Pons (tissue), 1 donor: ENCODE results near the gene MYOC.
"Not testable (repeated sequence)": the region's sequence is repeated elsewhere in the genome, so short reads cannot be mapped to it uniquely, and the experiment has no call there.

Experiments used
- DNase-seq: peaks from one replicate; pipeline ENCODE4 v3.0.0-alpha.2; 2016; ENCODE audit warnings: low spot score

The MYOC gene

GRCh38 chr1:171653796-171654195 is 1.3 kb upstream of the MYOC start:
- no peak for DNase-seq

- no peak for DNase-seq
These were observed 6.3 kb downstream of the MYOC start for GRCh38 chr1:171646249-171646560.

GRCh38 chr1:171645553-171646248 is 6.8 kb downstream of the MYOC start:
- DNase-seq: peak; percentile 56

- peak; percentile 88 for DNase-seq
These were observed 7.5 kb downstream of the MYOC start for GRCh38 chr1:171644805-171645483.

- no peak for DNase-seq
These were observed 9.3 kb downstream of the MYOC start for GRCh38 chr1:171643156-171643555.

DNA sequence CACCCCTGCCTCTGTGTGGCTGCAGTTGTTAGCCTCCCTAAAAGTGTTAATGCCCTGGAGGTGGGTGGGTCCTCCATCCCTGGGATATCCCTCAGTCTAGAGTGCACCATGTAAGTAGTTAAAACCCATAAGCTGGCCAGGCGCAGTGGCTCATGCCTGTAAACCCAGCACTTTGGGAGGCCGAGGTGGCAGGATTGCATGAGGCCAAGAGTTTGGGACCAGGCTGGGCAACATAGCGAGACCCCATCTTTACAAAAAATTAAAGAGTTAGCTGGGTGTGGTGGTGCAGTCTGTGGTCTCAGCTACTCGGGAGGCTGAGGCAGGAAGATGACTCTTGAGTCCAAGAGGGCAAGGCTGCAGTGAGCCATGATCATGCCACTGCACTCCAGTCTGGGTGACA is 10.3 kb downstream of the MYOC start:
- DNase-seq: no peak

DNA sequence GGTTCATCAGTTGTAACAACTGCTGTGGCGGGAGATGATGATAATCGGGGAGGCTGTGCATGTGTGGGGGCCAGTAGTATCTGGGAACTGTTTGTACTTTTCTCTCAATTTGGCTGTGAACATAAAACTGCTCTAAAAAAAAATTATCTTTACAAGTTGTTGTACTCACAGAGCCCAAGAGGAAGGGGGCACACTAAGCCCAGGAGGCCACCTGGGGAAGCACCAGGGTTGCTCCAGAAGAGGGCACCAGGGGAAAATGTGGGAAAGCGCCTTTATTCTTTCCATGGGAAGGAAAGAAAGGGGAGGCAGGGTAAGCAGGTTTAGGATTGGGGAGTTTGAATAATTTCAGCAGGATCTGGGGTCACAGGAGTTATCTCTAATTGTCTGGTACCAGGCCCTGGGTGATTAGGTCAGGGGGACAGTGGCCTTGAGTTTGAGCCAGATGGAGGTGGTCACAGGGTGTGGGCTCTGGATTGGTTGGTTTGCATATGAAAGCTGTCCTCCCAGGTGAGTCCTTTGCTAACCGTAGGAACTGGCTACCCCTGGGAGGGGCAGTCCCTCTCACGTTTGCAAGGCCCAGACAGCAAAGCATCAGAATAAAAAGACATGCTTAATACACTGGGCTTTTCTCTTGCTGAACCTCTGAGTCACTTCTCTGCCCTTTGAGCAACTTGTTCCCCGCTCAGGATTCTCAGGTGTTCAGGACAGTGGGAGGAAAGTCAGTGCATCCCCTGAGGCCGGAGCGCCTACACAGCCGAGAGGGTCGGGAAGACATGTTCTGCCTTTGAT is 11.2 kb downstream of the MYOC start:
- no peak for DNase-seq

DNA sequence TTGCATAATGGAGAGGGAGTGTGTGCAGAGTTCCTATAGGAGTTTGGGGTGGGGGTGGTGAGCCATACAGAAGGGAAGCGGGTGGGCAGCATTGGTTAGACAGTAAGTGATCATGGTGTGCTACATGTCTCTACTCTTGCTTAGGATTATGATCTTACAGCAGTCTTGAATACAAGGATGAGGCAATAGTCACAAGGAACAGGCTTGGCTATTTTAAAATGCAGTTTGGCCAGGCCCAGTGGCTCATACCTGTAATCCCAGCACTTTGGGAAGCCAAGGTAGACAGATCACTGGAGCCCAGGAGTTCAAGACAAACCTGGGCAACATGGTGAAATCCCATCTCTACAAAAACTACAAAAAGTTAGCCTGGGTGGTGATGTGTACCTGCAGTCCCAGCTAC is 12.3 kb downstream of the MYOC start:
- DNase-seq: no peak

GRCh38 chr1:171637928-171638576 is 14.4 kb downstream of the MYOC start:
- DNase-seq: no peak

DNA sequence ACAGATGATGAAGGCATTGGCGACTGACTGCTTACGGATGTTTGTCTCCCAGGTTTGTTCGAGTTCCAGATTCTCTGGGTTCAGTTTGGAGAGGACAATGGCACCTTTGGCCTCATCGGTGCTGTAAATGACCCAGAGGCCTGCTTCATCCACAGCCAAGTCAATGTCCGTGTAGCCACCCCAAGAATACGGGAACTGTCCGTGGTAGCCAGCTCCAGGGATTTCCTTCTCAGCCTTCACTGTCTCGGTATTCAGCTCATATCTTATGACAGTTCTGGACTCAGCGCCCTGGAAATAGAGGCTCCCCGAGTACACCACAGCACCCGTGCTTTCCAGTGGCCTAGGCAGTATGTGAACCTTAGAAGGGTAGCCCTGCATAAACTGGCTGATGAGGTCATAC is 16.3 kb downstream of the MYOC start:
- no peak for DNase-seq

DNA sequence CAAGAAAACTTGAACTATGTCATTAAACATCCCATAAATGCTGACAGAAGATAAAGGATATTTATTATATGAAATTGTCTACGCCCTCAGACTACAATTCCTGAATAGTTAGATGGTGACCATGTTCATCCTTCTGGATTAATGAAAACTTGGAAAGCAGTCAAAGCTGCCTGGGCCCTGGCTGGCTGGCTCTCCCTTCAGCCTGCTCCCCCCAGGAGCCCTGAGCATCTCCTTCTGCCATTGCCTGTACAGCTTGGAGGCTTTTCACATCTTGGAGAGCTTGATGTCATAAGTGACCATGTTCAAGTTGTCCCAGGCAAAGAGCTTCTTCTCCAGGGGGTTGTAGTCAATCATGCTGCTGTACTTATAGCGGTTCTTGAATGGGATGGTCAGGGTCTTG is 16.8 kb downstream of the MYOC start:
- DNase-seq: no peak

DNA sequence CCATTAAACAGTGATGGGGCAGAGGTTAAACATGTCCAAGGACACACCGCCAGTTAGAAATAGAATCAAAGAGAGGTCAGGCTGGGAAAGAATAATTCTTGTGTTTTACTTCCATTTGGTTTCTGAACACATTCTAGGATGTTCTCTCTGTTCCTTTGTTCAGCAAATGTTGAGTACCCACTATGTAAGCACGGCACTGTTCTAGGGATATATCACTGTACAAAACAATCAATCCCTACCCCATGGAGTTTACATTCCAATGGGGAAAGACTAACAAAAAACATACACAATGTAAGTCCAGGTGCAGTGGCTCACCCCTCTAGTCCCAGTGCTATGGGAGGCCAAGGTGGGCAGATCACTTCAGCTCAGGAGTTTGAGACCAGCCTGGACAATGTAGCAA is 24.3 kb downstream of the MYOC start:
- DNase-seq: no peak

- no peak for DNase-seq
These were observed 25.5 kb downstream of the MYOC start for GRCh38 chr1:171627020-171627419.

DNA sequence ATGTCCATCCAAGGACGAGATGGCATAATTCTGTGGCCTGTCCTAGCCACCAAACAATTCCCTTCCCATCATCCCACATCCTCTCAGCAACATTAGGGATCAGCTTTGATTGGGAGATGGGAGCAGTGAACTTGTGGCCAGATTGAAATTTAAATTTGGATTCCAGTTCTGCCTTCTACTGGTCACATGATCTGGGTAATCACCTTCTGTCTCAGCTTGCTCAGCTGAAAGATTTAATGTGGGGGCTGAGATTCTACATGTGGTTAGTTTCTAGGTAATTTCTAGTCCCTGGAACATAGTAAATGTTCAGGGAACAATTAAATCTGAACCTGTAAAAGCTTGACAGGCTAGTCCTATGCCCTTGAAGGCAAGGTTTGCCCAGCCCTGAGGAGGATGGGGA is 27.3 kb downstream of the MYOC start:
- DNase-seq: no peak

GRCh38 chr1:171623651-171624331 is 28.7 kb downstream of the MYOC start:
- no peak for DNase-seq

DNA sequence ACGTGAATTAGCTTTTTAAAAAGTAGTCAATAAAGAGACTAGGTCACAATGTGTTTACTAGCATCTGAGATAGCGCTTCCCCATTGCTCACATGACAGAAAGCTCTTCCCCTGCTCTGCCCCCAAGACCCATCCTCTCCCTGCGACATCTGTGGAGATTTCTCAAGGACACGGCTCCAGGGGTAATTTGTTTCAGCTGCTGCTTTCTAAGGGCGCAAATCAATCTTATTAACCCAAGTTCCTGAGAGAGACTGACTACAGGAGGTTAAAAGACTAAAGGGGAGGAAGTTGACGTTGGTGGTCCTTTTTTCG is 30.4 kb downstream of the MYOC start, which contains the start of gene MYOCOS:
MYOCOS (plus strand) TSS at position 92 of the 311 bp plus-strand sequence. CDS start 1,641 bp downstream, outside the sequence.
- DNase-seq: no peak

GRCh38 chr1:171616586-171616985 is 35.9 kb downstream of the MYOC start:
- DNase-seq: no peak

- DNase-seq: not testable (repeated sequence)
These were observed 37.2 kb downstream of the MYOC start for GRCh38 chr1:171615122-171615906.

- DNase-seq: no peak
These were observed 39.2 kb downstream of the MYOC start for GRCh38 chr1:171613282-171613681.

- no peak for DNase-seq
These were observed 41.2 kb downstream of the MYOC start for GRCh38 chr1:171611306-171611705.

- DNase-seq: no peak
These were observed 42.1 kb downstream of the MYOC start for GRCh38 chr1:171610385-171610784.
